ENCODE measurements around the gene KIAA0513.

DNA sequence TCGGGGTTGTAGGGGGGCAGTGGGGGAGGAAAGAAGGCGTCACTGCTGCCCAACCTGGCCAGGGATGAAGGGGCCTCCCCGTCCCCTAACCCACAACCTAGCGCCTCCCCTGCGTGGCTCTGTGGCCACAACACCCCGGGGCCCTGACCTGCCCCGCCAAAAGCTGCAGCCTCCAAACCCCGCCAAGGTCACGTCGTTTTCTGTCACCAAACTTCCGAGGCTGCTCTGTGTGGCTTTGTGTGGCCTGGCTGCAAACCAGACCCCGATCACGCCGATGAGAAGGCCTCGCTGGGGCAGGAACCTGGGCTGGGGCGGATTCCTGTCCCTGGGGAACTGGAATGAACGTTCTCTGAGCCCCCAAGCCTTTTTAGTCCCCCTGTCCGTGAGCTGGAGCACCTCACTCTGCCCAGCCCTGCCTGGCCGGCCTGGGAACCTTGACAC is 115.2 kb downstream of the KIAA0513 start:
- TF ChIP-seq POLR2A (IDR thresholded peaks at IDR 0.05), result no peak
- no peak for TF ChIP-seq CTCF (IDR thresholded peaks at IDR 0.05)
- no peak for TF ChIP-seq EP300 (IDR thresholded peaks at IDR 0.05)
